ENCODE data around the gene ACY1. TPM values are rescaled to one million over a fixed set of nuclear protein-coding genes. Genes with fewer than 3 reads are reported as not detected.
A peak's percentile ranks its signal among the peaks of the same experiment; 100 is the strongest.

The ACY1 gene
- total and polyA plus RNA-seq, 8 donors, result 8.0 to 60.6 (median 38.3) TPM; not detected in 1

DNA sequence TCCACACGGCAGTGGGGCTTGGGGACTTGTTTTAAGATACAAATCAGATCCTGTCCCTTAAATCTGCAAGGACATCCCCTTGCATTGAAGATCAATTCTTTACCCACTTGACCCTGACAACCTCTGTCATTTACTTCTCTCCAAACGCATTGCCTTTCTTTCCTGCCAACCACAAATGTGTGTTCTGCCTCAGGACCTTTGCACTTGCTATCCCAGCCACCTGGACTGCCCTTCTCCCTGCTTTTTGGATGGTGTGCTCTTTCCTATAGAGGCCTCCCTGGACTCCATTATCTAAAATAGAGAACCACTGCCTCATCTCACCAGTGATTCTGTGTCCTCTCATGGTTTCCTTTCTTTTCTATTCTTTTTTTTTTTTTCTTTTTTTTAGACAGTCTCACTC, 13.8 kb downstream of the ACY1 start:
- TF ChIP-seq POLR2AphosphoS5 (IDR thresholded peaks at IDR 0.05) (no peak), POLR2A (IDR thresholded peaks at IDR 0.05) (no peak), EP300 (IDR thresholded peaks at IDR 0.05) (no peak)
- TF ChIP-seq, protein P1, sequence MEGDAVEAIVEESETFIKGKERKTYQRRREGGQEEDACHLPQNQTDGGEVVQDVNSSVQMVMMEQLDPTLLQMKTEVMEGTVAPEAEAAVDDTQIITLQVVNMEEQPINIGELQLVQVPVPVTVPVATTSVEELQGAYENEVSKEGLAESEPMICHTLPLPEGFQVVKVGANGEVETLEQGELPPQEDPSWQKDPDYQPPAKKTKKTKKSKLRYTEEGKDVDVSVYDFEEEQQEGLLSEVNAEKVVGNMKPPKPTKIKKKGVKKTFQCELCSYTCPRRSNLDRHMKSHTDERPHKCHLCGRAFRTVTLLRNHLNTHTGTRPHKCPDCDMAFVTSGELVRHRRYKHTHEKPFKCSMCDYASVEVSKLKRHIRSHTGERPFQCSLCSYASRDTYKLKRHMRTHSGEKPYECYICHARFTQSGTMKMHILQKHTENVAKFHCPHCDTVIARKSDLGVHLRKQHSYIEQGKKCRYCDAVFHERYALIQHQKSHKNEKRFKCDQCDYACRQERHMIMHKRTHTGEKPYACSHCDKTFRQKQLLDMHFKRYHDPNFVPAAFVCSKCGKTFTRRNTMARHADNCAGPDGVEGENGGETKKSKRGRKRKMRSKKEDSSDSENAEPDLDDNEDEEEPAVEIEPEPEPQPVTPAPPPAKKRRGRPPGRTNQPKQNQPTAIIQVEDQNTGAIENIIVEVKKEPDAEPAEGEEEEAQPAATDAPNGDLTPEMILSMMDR (IDR thresholded peaks at IDR 0.05), result no peak
- intact Hi-C loops (cut with DNase I; ENCODE audit: low total_unique reads), result no loop called here
- H3K36me3 ChIP-seq, result peaks cover 26 to 30% (median 28%) of the 10 kb centered on the region in 4 donors
- H3K4me1 ChIP-seq, result peaks cover 24 to 44% (median 38%) of the 10 kb centered on the region in 4 donors
- no peak for DNase-seq
- no peaks in the 10 kb centered on the region for H3K9me3 ChIP-seq
- H3K27me3 ChIP-seq, result peaks cover 0 to 7% (median 0%) of the 10 kb centered on the region in 3 donors
- no peak overlapping the region for H3K4me3 ChIP-seq
- no peak overlapping the region for H3K27ac ChIP-seq
- WGBS, 5 donors, result 52 to 67% (median 64%) methylated on average over 2 of the region's 2 CpGs

GRCh38 chr3:51997935-51998596, 14.7 kb downstream of the ACY1 start:
- intact Hi-C loops (cut with DNase I; ENCODE audit: low total_unique reads), result no loop called here

DNA sequence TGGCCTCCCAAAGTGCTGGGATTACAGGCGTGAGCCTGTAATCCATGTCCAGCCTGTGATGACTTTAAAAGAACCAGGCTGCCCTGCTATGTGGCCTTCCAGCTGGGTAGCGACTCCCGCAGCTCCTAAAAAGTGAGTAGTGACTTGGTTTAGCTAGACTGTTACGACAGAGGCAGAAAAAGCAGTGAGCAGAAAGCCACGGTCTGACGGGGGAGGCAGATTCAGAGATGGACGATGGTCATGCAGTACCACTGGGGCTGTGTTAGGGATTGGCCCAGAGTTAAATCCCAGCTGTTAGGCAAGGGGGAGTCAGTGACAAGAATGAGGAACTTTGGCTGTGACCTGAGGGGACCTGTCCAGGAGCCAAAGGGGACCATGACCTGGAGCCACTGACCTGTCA, 15.4 kb downstream of the ACY1 start:
- peaks cover 19 to 31% (median 25%) of the 10 kb centered on the region in 4 donors for H3K4me1 ChIP-seq
- intact Hi-C loops (cut with DNase I; ENCODE audit: low total_unique reads), result no loop called here
- peaks cover 0 to 7% (median 0%) of the 10 kb centered on the region in 3 donors for H3K27me3 ChIP-seq
- H3K36me3 ChIP-seq, result peaks cover 11 to 14% (median 12%) of the 10 kb centered on the region in 4 donors
- TF ChIP-seq, protein P1 (IDR thresholded peaks at IDR 0.05), result no peak
- TF ChIP-seq POLR2AphosphoS5 (IDR thresholded peaks at IDR 0.05) (no peak), POLR2A (IDR thresholded peaks at IDR 0.05) (no peak), EP300 (IDR thresholded peaks at IDR 0.05) (no peak)
- no peak overlapping the region for H3K4me3 ChIP-seq
- no peak overlapping the region for H3K27ac ChIP-seq
- WGBS, 5 donors, result 73 to 83% (median 81%) methylated on average over 7 of the region's 7 CpGs
- no peak for DNase-seq
- no peaks in the 10 kb centered on the region for H3K9me3 ChIP-seq

More at GRCh38 chr3:51997935-51998596, 14.7 kb downstream of the ACY1 start:
- Histone ChIP-seq H3K4me1 (peaks cover 24 to 38% (median 32%) of the 10 kb centered on the region in 4 donors), H3K27me3 (peaks cover 0 to 7% (median 0%) of the 10 kb centered on the region in 3 donors), H3K27ac (no peak overlapping the region), H3K9me3 (no peaks in the 10 kb centered on the region), H3K4me3 (no peak overlapping the region), H3K36me3 (peaks cover 18 to 21% (median 19%) of the 10 kb centered on the region in 4 donors)
- WGBS, 5 donors, result 44 to 55% (median 48%) methylated on average over 7 of the region's 7 CpGs
- TF ChIP-seq, protein P1 (IDR thresholded peaks at IDR 0.05), result no peak
- TF ChIP-seq POLR2AphosphoS5 (IDR thresholded peaks at IDR 0.05) (peak in 1 of 3 donors; percentile 32), EP300 (IDR thresholded peaks at IDR 0.05) (no peak), POLR2A (IDR thresholded peaks at IDR 0.05) (no peak)
- DNase-seq, result peak in 1 of 2 donors; percentile 55

- peaks cover under 1 to 3% (median 1%) of the 10 kb centered on the region in 4 donors for H3K36me3 ChIP-seq
- no peaks in the 10 kb centered on the region for H3K9me3 ChIP-seq
- DNase-seq, result no peak
- H3K4me1 ChIP-seq, result peaks cover 10 to 20% (median 15%) of the 10 kb centered on the region in 4 donors
- H3K27me3 ChIP-seq, result peaks cover 0 to 7% (median 0%) of the 10 kb centered on the region in 3 donors
- no peak overlapping the region for H3K4me3 ChIP-seq
- intact Hi-C loops (cut with DNase I; ENCODE audit: low total_unique reads), result loop anchor here (5.0 kb wide), 2 partner anchors 122 to 142 kb away; no protein-coding TSS in a partner anchor
- 61 to 96% (median 91%) methylated on average over 1 to 2 of the region's 2 CpGs for WGBS, 5 donors
- TF ChIP-seq POLR2A (IDR thresholded peaks at IDR 0.05), result no peak
- TF ChIP-seq, protein P1 (IDR thresholded peaks at IDR 0.05), result no peak
- no peak for TF ChIP-seq POLR2AphosphoS5 (IDR thresholded peaks at IDR 0.05)
- no peak for TF ChIP-seq EP300 (IDR thresholded peaks at IDR 0.05)
- H3K27ac ChIP-seq, result no peak overlapping the region
Measured at GRCh38 chr3:51999846-52000245, 16.5 kb downstream of the ACY1 start.
